Measurements from ENCODE around the gene LGALS9. TPM values are rescaled to one million over a fixed set of nuclear protein-coding genes. Genes with fewer than 3 reads are reported as not detected.

Gene LGALS9
- total and polyA plus RNA-seq, 4 donors = 6.5 to 21.7 (median 19.5) TPM

- Histone ChIP-seq H3K27me3 (ENCODE audit: control insufficient read depth, insufficient read depth, low read length) (no peaks in the 10 kb centered on the region), H3K4me1 (ENCODE audit: control insufficient read depth, insufficient read depth, low read length) (peaks cover 11% of the 10 kb centered on the region), H3K27ac (ENCODE audit: low read depth, low read length) (no peak overlapping the region), H3K9me3 (ENCODE audit: control insufficient read depth, insufficient read depth, low read length) (no peaks in the 10 kb centered on the region), H3K4me3 (ENCODE audit: low read depth, low read length) (no peak overlapping the region), H3K36me3 (ENCODE audit: control insufficient read depth, insufficient read depth, low read length) (peaks cover 68% of the 10 kb centered on the region)
- 90% methylated on average over 3 of the region's 3 CpGs for WGBS (ENCODE audit: insufficient coverage)
- DNase-seq (ENCODE audit: low read depth in 4 of 6, low spot score in 6 of 6) = no peak
Measured at GRCh38 chr17:27593857-27594255, 37.1 kb upstream of the LGALS9 start.

GRCh38 chr17:27595208-27595607, 35.8 kb upstream of the LGALS9 start:
- Histone ChIP-seq H3K36me3 (ENCODE audit: control insufficient read depth, insufficient read depth, low read length) (peaks cover 66% of the 10 kb centered on the region), H3K27me3 (ENCODE audit: control insufficient read depth, insufficient read depth, low read length) (no peaks in the 10 kb centered on the region), H3K4me1 (ENCODE audit: control insufficient read depth, insufficient read depth, low read length) (peaks cover 11% of the 10 kb centered on the region), H3K27ac (ENCODE audit: low read depth, low read length) (no peak overlapping the region), H3K9me3 (ENCODE audit: control insufficient read depth, insufficient read depth, low read length) (no peaks in the 10 kb centered on the region), H3K4me3 (ENCODE audit: low read depth, low read length) (no peak overlapping the region)
- DNase-seq (ENCODE audit: low read depth in 4 of 6, low spot score in 6 of 6) = no peak
- no CpG with 5 or more reads among the region's 2 CpGs for WGBS (ENCODE audit: insufficient coverage)

- H3K4me1 ChIP-seq (ENCODE audit: control insufficient read depth, insufficient read depth, low read length) = peaks cover 11% of the 10 kb centered on the region
- H3K36me3 ChIP-seq (ENCODE audit: control insufficient read depth, insufficient read depth, low read length) = peaks cover 63% of the 10 kb centered on the region
- DNase-seq (ENCODE audit: low read depth in 4 of 6, low spot score in 6 of 6) = peak in 2 of 6 donors; percentile 49 to 56
- WGBS (ENCODE audit: insufficient coverage) = 51% methylated on average over 2 of the region's 4 CpGs
- no peaks in the 10 kb centered on the region for H3K9me3 ChIP-seq (ENCODE audit: control insufficient read depth, insufficient read depth, low read length)
- no peak overlapping the region for H3K4me3 ChIP-seq (ENCODE audit: low read depth, low read length)
- H3K27ac ChIP-seq (ENCODE audit: low read depth, low read length) = no peak overlapping the region
- H3K27me3 ChIP-seq (ENCODE audit: control insufficient read depth, insufficient read depth, low read length) = no peaks in the 10 kb centered on the region
Measured at GRCh38 chr17:27596096-27596495, 34.9 kb upstream of the LGALS9 start.

GRCh38 chr17:27596566-27597187, 34.3 kb upstream of the LGALS9 start:
- no peak overlapping the region for H3K27ac ChIP-seq (ENCODE audit: low read depth, low read length)
- H3K27me3 ChIP-seq (ENCODE audit: control insufficient read depth, insufficient read depth, low read length) = no peaks in the 10 kb centered on the region
- DNase-seq (ENCODE audit: low read depth in 4 of 6, low spot score in 6 of 6) = peak in 2 of 6 donors; percentile 48 to 55
- 46% methylated on average over 9 of the region's 9 CpGs for WGBS (ENCODE audit: insufficient coverage)
- no peaks in the 10 kb centered on the region for H3K9me3 ChIP-seq (ENCODE audit: control insufficient read depth, insufficient read depth, low read length)
- no peak overlapping the region for H3K4me3 ChIP-seq (ENCODE audit: low read depth, low read length)
- H3K4me1 ChIP-seq (ENCODE audit: control insufficient read depth, insufficient read depth, low read length) = peaks cover 15% of the 10 kb centered on the region
- H3K36me3 ChIP-seq (ENCODE audit: control insufficient read depth, insufficient read depth, low read length) = peaks cover 62% of the 10 kb centered on the region

GRCh38 chr17:27597188-27597580, 33.8 kb upstream of the LGALS9 start:
- H3K4me1 ChIP-seq (ENCODE audit: control insufficient read depth, insufficient read depth, low read length) = peaks cover 15% of the 10 kb centered on the region
- WGBS (ENCODE audit: insufficient coverage) = 81% methylated on average over 9 of the region's 10 CpGs

GRCh38 chr17:27597783-27598320, 33.1 kb upstream of the LGALS9 start:
- H3K27ac ChIP-seq (ENCODE audit: low read depth, low read length) = no peak overlapping the region
- peaks cover 64% of the 10 kb centered on the region for H3K36me3 ChIP-seq (ENCODE audit: control insufficient read depth, insufficient read depth, low read length)
- WGBS (ENCODE audit: insufficient coverage) = 82% methylated on average over 3 of the region's 5 CpGs

More at GRCh38 chr17:27597188-27597580, 33.8 kb upstream of the LGALS9 start:
- Histone ChIP-seq H3K4me3 (ENCODE audit: low read depth, low read length) (no peak overlapping the region), H3K27ac (ENCODE audit: low read depth, low read length) (no peak overlapping the region), H3K9me3 (ENCODE audit: control insufficient read depth, insufficient read depth, low read length) (no peaks in the 10 kb centered on the region), H3K36me3 (ENCODE audit: control insufficient read depth, insufficient read depth, low read length) (peaks cover 63% of the 10 kb centered on the region), H3K27me3 (ENCODE audit: control insufficient read depth, insufficient read depth, low read length) (no peaks in the 10 kb centered on the region)
- no peak for DNase-seq (ENCODE audit: low read depth in 4 of 6, low spot score in 6 of 6)

GRCh38 chr17:27598337-27599050, 32.5 kb upstream of the LGALS9 start:
- 75% methylated on average over 17 of the region's 17 CpGs for WGBS (ENCODE audit: insufficient coverage)
- H3K4me1 ChIP-seq (ENCODE audit: control insufficient read depth, insufficient read depth, low read length) = peaks cover 22% of the 10 kb centered on the region
- no peaks in the 10 kb centered on the region for H3K27me3 ChIP-seq (ENCODE audit: control insufficient read depth, insufficient read depth, low read length)
- H3K36me3 ChIP-seq (ENCODE audit: control insufficient read depth, insufficient read depth, low read length) = peaks cover 62% of the 10 kb centered on the region
- no peak overlapping the region for H3K4me3 ChIP-seq (ENCODE audit: low read depth, low read length)
- no peak overlapping the region for H3K27ac ChIP-seq (ENCODE audit: low read depth, low read length)
- no peak for DNase-seq (ENCODE audit: low read depth in 4 of 6, low spot score in 6 of 6)
- no peaks in the 10 kb centered on the region for H3K9me3 ChIP-seq (ENCODE audit: control insufficient read depth, insufficient read depth, low read length)

More at GRCh38 chr17:27597783-27598320, 33.1 kb upstream of the LGALS9 start:
- Histone ChIP-seq H3K9me3 (ENCODE audit: control insufficient read depth, insufficient read depth, low read length) (no peaks in the 10 kb centered on the region), H3K4me3 (ENCODE audit: low read depth, low read length) (no peak overlapping the region), H3K27me3 (ENCODE audit: control insufficient read depth, insufficient read depth, low read length) (no peaks in the 10 kb centered on the region), H3K4me1 (ENCODE audit: control insufficient read depth, insufficient read depth, low read length) (peaks cover 16% of the 10 kb centered on the region)
- no peak for DNase-seq (ENCODE audit: low read depth in 4 of 6, low spot score in 6 of 6)

GRCh38 chr17:27600471-27600870, 30.5 kb upstream of the LGALS9 start:
- Histone ChIP-seq H3K4me1 (ENCODE audit: control insufficient read depth, insufficient read depth, low read length) (peaks cover 22% of the 10 kb centered on the region), H3K4me3 (ENCODE audit: low read depth, low read length) (no peak overlapping the region), H3K27ac (ENCODE audit: low read depth, low read length) (no peak overlapping the region), H3K9me3 (ENCODE audit: control insufficient read depth, insufficient read depth, low read length) (no peaks in the 10 kb centered on the region), H3K27me3 (ENCODE audit: control insufficient read depth, insufficient read depth, low read length) (no peaks in the 10 kb centered on the region), H3K36me3 (ENCODE audit: control insufficient read depth, insufficient read depth, low read length) (peaks cover 66% of the 10 kb centered on the region)
- DNase-seq (ENCODE audit: low read depth in 4 of 6, low spot score in 6 of 6) = no peak
- 48% methylated on average over 7 of the region's 8 CpGs for WGBS (ENCODE audit: insufficient coverage)

GRCh38 chr17:27601069-27601974, 29.7 kb upstream of the LGALS9 start:
- DNase-seq (ENCODE audit: low read depth in 4 of 6, low spot score in 6 of 6) = peak; percentile 71 to 96 (median 82)
- 66% methylated on average over 9 of the region's 11 CpGs for WGBS (ENCODE audit: insufficient coverage)
- H3K9me3 ChIP-seq (ENCODE audit: control insufficient read depth, insufficient read depth, low read length) = no peaks in the 10 kb centered on the region
- H3K4me3 ChIP-seq (ENCODE audit: low read depth, low read length) = no peak overlapping the region
- peaks cover 18% of the 10 kb centered on the region for H3K4me1 ChIP-seq (ENCODE audit: control insufficient read depth, insufficient read depth, low read length)
- H3K27me3 ChIP-seq (ENCODE audit: control insufficient read depth, insufficient read depth, low read length) = no peaks in the 10 kb centered on the region
- peaks cover 69% of the 10 kb centered on the region for H3K36me3 ChIP-seq (ENCODE audit: control insufficient read depth, insufficient read depth, low read length)
- no peak overlapping the region for H3K27ac ChIP-seq (ENCODE audit: low read depth, low read length)
